Measurements from ENCODE around the gene DRP2.

DNA sequence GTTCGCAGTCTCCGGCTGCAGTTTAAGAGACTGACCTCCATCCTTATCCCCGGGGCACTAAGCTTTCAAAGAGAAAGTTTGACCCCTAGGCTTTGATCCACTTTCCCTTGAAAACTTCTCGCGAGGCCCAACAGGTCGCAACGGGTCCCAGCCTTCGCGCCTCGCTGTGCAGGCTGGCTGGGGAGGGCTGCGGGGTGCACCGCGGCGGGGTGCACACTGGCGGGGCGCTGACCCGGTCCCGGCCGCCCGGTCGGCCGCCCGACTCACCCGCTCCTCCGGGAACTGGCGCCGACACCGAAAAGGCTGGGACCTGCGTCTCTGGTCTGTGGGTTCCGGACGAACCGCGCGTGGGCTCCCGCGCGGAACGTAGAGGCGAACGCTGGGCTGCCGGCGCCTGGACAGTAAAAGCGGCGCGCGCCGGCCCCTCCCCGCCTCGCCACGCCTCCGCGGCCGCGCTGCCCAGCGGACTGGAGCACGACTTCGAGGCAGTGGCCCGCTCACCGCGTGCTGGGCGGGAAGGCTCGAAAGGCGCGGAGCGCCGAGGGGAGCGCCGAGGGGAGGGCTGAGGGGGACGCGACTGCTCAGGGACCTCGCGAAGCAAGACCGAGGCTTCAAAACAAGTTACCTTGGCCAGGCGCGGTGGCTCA, 71.5 kb downstream of the DRP2 start, which contains the start of gene TAF7L:
- TF ChIP-seq ELF4 (IDR thresholded peaks at IDR 0.05), result no peak
- TF ChIP-seq BHLHE40 (IDR thresholded peaks at IDR 0.05; ENCODE audit: borderline replicate concordance), result no peak
- no peak for TF ChIP-seq TARDBP (IDR thresholded peaks at IDR 0.05)
- no peak for TF ChIP-seq FOXK2 (IDR thresholded peaks at IDR 0.05)
- TF ChIP-seq ARNT (IDR thresholded peaks at IDR 0.05), result no peak
- no peak for TF ChIP-seq ZNF384 (IDR thresholded peaks at IDR 0.05)
- TF ChIP-seq, protein P1, sequence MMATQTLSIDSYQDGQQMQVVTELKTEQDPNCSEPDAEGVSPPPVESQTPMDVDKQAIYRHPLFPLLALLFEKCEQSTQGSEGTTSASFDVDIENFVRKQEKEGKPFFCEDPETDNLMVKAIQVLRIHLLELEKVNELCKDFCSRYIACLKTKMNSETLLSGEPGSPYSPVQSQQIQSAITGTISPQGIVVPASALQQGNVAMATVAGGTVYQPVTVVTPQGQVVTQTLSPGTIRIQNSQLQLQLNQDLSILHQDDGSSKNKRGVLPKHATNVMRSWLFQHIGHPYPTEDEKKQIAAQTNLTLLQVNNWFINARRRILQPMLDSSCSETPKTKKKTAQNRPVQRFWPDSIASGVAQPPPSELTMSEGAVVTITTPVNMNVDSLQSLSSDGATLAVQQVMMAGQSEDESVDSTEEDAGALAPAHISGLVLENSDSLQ (IDR thresholded peaks at IDR 0.05), result no peak
- no peak for TF ChIP-seq FOXM1 (IDR thresholded peaks at IDR 0.05; ENCODE audit: borderline replicate concordance)
